Measurements from ENCODE around the gene SYP. TPM values are rescaled to one million over a fixed set of nuclear protein-coding genes. Genes with fewer than 3 reads are reported as not detected.

SYP gene
- total RNA-seq, 4 donors from 2014 or later = 2.0 to 4.4 (median 3.0) TPM; not detected in 1

DNA sequence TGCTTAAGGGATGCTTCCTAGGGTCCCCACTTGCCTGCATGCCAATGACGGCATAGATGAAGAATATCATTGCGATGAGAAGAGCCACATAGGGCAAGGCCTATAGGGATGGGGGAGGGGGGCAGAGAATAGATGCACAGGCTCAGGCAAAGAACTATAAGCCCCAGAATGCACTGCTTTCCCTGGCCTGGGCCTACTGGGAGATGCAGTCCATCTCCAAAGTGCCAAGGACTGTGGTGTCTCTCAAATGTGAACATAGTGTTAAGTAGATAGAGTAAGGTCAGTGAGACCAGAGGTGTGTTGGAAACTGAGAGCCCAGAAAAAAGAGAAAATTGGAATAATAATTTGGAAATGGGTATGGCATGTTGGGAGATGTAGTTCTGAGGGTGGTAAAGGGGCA, 12.2 kb upstream of the SYP start:
- no peak for DNase-seq
- Histone ChIP-seq H3K27me3 (no peaks in the 10 kb centered on the region), H3K36me3 (no peaks in the 10 kb centered on the region), H3K4me3 (no peak overlapping the region), H3K9me3 (no peaks in the 10 kb centered on the region), H3K4me1 (no peaks in the 10 kb centered on the region), H3K27ac (no peak overlapping the region)
- intact Hi-C loops (cut with DNase I; ENCODE audit: low total_unique reads) = no loop called here
- TF ChIP-seq POLR2A (IDR thresholded peaks at IDR 0.05) = no peak
- TF ChIP-seq, protein P1, sequence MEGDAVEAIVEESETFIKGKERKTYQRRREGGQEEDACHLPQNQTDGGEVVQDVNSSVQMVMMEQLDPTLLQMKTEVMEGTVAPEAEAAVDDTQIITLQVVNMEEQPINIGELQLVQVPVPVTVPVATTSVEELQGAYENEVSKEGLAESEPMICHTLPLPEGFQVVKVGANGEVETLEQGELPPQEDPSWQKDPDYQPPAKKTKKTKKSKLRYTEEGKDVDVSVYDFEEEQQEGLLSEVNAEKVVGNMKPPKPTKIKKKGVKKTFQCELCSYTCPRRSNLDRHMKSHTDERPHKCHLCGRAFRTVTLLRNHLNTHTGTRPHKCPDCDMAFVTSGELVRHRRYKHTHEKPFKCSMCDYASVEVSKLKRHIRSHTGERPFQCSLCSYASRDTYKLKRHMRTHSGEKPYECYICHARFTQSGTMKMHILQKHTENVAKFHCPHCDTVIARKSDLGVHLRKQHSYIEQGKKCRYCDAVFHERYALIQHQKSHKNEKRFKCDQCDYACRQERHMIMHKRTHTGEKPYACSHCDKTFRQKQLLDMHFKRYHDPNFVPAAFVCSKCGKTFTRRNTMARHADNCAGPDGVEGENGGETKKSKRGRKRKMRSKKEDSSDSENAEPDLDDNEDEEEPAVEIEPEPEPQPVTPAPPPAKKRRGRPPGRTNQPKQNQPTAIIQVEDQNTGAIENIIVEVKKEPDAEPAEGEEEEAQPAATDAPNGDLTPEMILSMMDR (IDR thresholded peaks at IDR 0.05) = no peak

DNA sequence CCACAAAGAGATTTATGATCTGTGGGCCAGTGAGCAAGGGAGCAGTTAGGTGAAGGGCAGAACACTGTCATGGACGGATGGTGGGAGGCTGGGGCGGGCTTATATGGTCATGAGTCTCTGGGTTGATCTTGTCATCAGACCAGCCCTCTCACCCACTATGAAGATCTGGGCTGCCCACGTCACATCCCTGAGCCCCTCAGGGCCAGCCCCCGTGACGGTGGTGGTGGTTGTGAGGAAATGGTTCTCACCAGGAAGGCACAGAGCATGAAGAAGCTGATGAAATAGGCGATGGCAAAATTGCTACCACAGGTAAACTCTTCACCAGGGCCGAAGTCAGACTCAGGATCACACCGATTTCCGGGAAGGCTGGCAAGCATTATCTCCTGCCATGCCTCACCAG, 11.1 kb upstream of the SYP start:
- Histone ChIP-seq H3K27me3 (no peaks in the 10 kb centered on the region), H3K4me3 (no peak overlapping the region), H3K9me3 (no peaks in the 10 kb centered on the region), H3K4me1 (no peaks in the 10 kb centered on the region), H3K27ac (no peak overlapping the region), H3K36me3 (no peaks in the 10 kb centered on the region)
- no peak for TF ChIP-seq POLR2A (IDR thresholded peaks at IDR 0.05)
- TF ChIP-seq, protein P1 (IDR thresholded peaks at IDR 0.05) = no peak
- no peak for DNase-seq
- intact Hi-C loops (cut with DNase I; ENCODE audit: low total_unique reads) = no loop called here

DNA sequence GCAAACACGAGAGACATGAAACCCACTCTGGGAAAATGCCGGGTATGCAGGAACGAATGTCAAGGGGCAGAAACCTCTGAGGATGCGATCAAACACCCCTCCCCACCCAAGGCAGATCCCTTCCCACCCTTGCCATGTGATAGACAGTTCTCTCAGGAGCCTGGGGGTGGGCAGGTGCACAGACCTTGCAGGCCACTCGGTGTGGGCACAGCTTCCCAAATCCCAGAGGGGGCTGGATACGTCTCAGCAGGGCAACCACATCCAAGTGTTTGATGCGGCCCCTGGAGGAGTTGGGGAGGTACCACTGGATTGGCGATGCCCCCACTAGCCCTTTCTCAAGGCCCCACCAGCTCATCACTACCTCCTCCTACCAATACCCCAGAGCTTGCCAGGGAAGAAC, 10.4 kb upstream of the SYP start:
- TF ChIP-seq, protein P1 (IDR thresholded peaks at IDR 0.05) = no peak
- no peak for TF ChIP-seq POLR2A (IDR thresholded peaks at IDR 0.05)
- H3K27me3 ChIP-seq = no peaks in the 10 kb centered on the region
- no peaks in the 10 kb centered on the region for H3K36me3 ChIP-seq
- DNase-seq = no peak
- intact Hi-C loops (cut with DNase I; ENCODE audit: low total_unique reads) = no loop called here
- no peak overlapping the region for H3K4me3 ChIP-seq
- H3K27ac ChIP-seq = no peak overlapping the region
- H3K4me1 ChIP-seq = no peaks in the 10 kb centered on the region
- H3K9me3 ChIP-seq = no peaks in the 10 kb centered on the region

DNA sequence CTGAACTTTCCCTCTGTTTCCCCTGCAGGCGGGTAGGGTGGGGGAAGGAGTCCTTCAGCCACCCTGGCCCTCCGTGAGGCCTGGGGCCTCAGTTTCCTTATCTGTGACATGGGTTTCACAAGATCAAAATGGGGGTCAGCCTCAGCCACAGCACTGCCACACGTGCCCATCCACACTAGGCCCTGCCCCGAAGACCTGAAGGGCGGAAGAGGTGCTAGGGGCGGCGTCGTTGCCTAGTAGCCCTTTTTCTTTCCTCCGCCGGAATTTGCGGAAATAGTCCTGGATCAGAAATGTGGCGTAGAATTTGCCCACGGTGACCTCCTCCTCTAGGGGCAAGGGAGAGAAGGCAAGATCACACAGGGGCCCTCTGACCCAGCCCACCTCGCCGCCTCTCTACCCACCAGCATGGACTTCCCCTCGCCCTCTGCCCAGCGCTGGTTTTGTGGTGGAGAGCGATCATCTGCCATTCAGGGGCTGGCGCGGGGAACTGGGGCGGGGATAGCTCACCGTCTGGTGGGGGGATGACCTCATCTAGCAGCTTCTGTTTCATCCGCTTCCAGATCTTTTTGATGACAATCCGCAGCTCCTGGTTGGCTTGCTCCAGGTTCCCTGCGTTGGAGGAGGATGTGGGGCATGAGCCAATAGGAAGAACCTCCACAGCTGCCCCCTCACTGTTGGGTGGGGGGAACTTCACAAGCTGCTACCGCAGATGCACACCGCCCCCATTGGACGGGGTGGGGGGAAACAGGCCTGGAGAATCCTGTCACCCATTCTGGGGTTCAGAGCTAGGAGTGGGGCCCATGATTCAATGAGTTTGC, 9.7 kb upstream of the SYP start:
- Histone ChIP-seq H3K9me3 (no peaks in the 10 kb centered on the region), H3K27me3 (no peaks in the 10 kb centered on the region), H3K36me3 (no peaks in the 10 kb centered on the region), H3K4me3 (no peak overlapping the region), H3K27ac (no peak overlapping the region), H3K4me1 (no peaks in the 10 kb centered on the region)
- no peak for TF ChIP-seq POLR2A (IDR thresholded peaks at IDR 0.05)
- no peak for DNase-seq
- intact Hi-C loops (cut with DNase I; ENCODE audit: low total_unique reads) = no loop called here

DNA sequence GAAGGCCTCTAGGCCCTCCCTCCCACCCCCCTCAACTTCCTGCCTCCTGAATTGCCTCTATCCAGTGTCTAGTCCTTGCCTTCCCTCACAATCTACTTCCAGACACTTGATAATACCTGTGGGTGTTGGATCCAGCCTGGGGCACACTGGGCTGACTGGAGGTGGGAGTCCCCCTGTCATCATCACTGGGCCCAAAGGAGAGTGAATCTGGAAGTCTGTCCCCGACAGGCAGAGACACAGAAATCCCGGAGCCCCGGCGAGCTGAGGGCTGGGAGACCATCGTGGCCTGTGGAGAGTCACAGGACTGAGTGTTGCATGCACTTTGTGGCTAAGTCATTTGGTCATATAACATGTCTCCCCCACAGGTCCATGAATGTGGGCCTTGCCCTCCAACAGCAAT, 8.4 kb upstream of the SYP start:
- no peak for DNase-seq
- Histone ChIP-seq H3K36me3 (no peaks in the 10 kb centered on the region), H3K27me3 (no peaks in the 10 kb centered on the region), H3K4me3 (no peak overlapping the region), H3K9me3 (no peaks in the 10 kb centered on the region), H3K27ac (no peak overlapping the region), H3K4me1 (no peaks in the 10 kb centered on the region)
- intact Hi-C loops (cut with DNase I; ENCODE audit: low total_unique reads) = no loop called here
- no peak for TF ChIP-seq POLR2A (IDR thresholded peaks at IDR 0.05)
- TF ChIP-seq, protein P1 (IDR thresholded peaks at IDR 0.05) = no peak
